Prostate gland (tissue), 2 donors: ENCODE results near the gene SMYD3. TPM values are rescaled to one million over a fixed set of nuclear protein-coding genes. Genes with fewer than 3 reads are reported as not detected.

Source experiments
- DNase-seq: peaks from one replicate; pipeline ENCODE4 v3.0.0-alpha.2; 2019; ENCODE audit warnings: low spot score
- H3K27ac ChIP-seq, 2 donors: fragments of 200-600 bp; sonication (generic); 2 replicates each; pipeline ENCODE4 v1.5.1; 2017 to 2019
- H3K27me3 ChIP-seq: fragments of 200-600 bp; sonication (generic); replicated peaks from 2 replicates; pipeline ENCODE4 v1.5.1; 2019; ENCODE audit not compliant: insufficient read depth
- H3K36me3 ChIP-seq, 2 donors: fragments of 200-600 bp; sonication (generic); 1 replicate in 1 of 2; 2 replicates in 1 of 2; pipeline versions ENCODE4 v1.5.1 to v1.8.1; 2017 to 2019
- H3K4me1 ChIP-seq: fragments of 200-600 bp; sonication (generic); replicated peaks from 2 replicates; pipeline ENCODE4 v1.5.1; 2019
- H3K4me3 ChIP-seq, 2 donors: fragments of 200-600 bp; sonication (generic); 2 replicates each; pipeline ENCODE4 v1.5.1; 2017 to 2019
- H3K9me3 ChIP-seq: fragments of 200-600 bp; sonication (generic); 2 replicates; pipeline ENCODE4 v1.5.1; 2017
- CTCF ChIP-seq, 4 experiments: fragments of 200-600 bp in 2 of 4; fragments of 450-650 bp in 2 of 4; sonication (generic) in 2 of 4; IDR thresholded peaks; 1 replicate in 3 of 4; 2 replicates in 1 of 4; pipeline ENCODE4 v1.5.1; 2016 to 2019; ENCODE audit warnings: antibody characterized with exemption in 4 of 4, mild to moderate bottlenecking in 2 of 4, moderate library complexity in 2 of 4
- POLR2A ChIP-seq: fragments of 450-650 bp; IDR thresholded peaks from one replicate; pipeline ENCODE4 v1.6.1; 2016; ENCODE audit warnings: antibody characterized with exemption, mild to moderate bottlenecking
- POLR2AphosphoS5 ChIP-seq: sonication (generic); formaldehyde crosslinking; IDR thresholded peaks from one replicate; pipeline ENCODE4 v1.6.1; 2017; ENCODE audit warnings: antibody characterized with exemption
- WGBS: methylation state at CpG from one replicate; pipeline ENCODE4 v1.1.5; 2018; 5-methylcytosine and 5-hydroxymethylcytosine counted together
- intact Hi-C: fragments of 100-400 bp; cut with DNase I; formaldehyde crosslinking; loops from one replicate; pipeline ENCODE4 v1.14.2; 2022
- total RNA-seq, 2 donors: library from RNA; depleted of rRNA; stranded (reverse); fragments of >200 nt; gene quantifications; one replicate each; pipeline ENCODE4 v1.1.0, GENCODE V29; 2016

The SMYD3 gene
- total RNA-seq, 2 donors from 2014 or later = 19.8 to 23.9 TPM

- 70% methylated on average over 1 of the region's 1 CpG for WGBS
- no peaks in the 10 kb centered on the region for H3K27me3 ChIP-seq
- TF ChIP-seq POLR2A (no peak), POLR2AphosphoS5 (no peak), CTCF (IDR thresholded peaks at IDR 0.05) (no peak)
- H3K9me3 ChIP-seq = no peaks in the 10 kb centered on the region
- no peaks in the 10 kb centered on the region for H3K36me3 ChIP-seq
- no peak overlapping the region for H3K4me3 ChIP-seq
- no peak for DNase-seq
- intact Hi-C loops = no loop called here
- no peak overlapping the region for H3K27ac ChIP-seq
- H3K4me1 ChIP-seq = no peaks in the 10 kb centered on the region
Measured at GRCh38 chr1:246534114-246534513, 27.0 kb upstream of the SMYD3 start.

GRCh38 chr1:246533371-246533905 is 26.4 kb upstream of the SMYD3 start:
- no peak for DNase-seq
- intact Hi-C loops = no loop called here
- Histone ChIP-seq H3K27ac (no peak overlapping the region), H3K4me1 (no peaks in the 10 kb centered on the region), H3K4me3 (no peak overlapping the region), H3K9me3 (no peaks in the 10 kb centered on the region), H3K27me3 (no peaks in the 10 kb centered on the region), H3K36me3 (no peaks in the 10 kb centered on the region)
- no peak for TF ChIP-seq CTCF (IDR thresholded peaks at IDR 0.05)
- TF ChIP-seq POLR2A = no peak
- 83% methylated on average over 2 of the region's 2 CpGs for WGBS

- TF ChIP-seq POLR2AphosphoS5 (no peak), POLR2A (no peak), CTCF (IDR thresholded peaks at IDR 0.05) (no peak)
- no peak for DNase-seq
- Histone ChIP-seq H3K9me3 (no peaks in the 10 kb centered on the region), H3K4me1 (no peaks in the 10 kb centered on the region), H3K36me3 (no peaks in the 10 kb centered on the region), H3K27ac (no peak overlapping the region), H3K27me3 (no peaks in the 10 kb centered on the region), H3K4me3 (no peak overlapping the region)
- 57% methylated on average over 1 of the region's 1 CpG for WGBS
- intact Hi-C loops = no loop called here
Measured at GRCh38 chr1:246532519-246532918, 25.4 kb upstream of the SMYD3 start.

DNA sequence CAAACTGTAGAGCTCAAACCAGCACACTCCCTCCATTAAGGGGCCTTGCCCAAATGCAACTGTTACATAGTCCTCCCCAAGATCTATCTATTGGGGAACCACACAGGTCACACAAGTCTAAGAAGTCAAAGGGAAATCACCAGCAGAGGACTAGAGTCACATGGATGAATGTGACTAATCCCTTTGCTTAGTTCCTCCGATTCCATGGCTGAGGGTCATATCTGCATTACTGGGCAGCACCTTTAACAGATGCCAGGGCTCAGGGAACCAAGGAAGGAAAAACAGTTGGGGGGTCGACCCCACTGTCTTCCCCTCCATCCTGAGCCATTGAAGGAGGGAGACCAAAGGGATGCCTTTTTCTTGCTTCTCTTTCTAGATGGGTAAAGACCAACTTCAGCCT is 23.4 kb upstream of the SMYD3 start:
- H3K27ac ChIP-seq = no peak overlapping the region
- no peaks in the 10 kb centered on the region for H3K36me3 ChIP-seq
- H3K27me3 ChIP-seq = no peaks in the 10 kb centered on the region
- 49% methylated on average over 2 of the region's 2 CpGs for WGBS
- H3K4me3 ChIP-seq = no peak overlapping the region
- no peak for TF ChIP-seq POLR2AphosphoS5
- H3K4me1 ChIP-seq = no peaks in the 10 kb centered on the region
- intact Hi-C loops = no loop called here
- H3K9me3 ChIP-seq = no peaks in the 10 kb centered on the region
- no peak for DNase-seq

DNA sequence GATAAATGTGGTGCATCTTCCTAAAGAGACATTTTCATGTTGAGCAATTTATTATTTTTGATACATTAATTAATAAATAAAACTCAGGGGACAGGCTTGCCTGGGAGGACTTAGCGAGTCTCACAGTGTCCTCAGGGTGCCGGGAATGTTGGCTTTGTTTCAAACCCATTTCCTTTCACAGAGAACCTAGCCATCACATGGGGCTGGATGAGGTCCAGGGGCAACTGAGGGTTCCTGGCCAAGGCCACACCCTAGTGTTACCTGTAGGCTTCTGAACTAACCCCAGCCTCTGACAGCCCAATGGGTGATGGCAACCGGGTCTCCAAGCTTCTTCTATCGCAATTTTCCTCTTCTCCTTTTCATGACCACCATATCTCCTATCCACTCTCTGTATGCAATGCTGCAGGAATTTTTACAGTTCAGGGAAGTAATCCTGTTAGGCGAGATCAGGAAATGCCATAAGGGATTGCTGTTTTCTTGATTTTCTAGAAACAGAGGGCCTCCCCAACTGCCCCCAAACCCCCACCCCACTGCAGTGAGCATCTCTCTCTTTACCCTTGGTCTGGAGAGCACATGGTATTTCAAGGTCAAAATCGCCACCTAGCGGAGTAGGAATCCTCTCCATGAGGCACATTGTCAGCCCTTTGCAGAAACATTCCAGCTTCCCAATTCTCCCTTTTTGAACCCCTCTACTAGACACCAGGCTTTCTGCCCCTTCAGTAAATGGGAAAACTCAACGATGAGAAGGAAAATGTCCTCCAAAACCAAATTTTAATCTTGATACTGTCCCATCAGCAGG is 22.1 kb upstream of the SMYD3 start:
- H3K36me3 ChIP-seq = no peaks in the 10 kb centered on the region
- intact Hi-C loops = no loop called here
- no peaks in the 10 kb centered on the region for H3K4me1 ChIP-seq
- H3K4me3 ChIP-seq = no peak overlapping the region
- H3K9me3 ChIP-seq = no peaks in the 10 kb centered on the region
- WGBS = 68% methylated on average over 8 of the region's 8 CpGs
- no peak for DNase-seq
- no peaks in the 10 kb centered on the region for H3K27me3 ChIP-seq
- H3K27ac ChIP-seq = no peak overlapping the region
- TF ChIP-seq POLR2A (no peak), CTCF (IDR thresholded peaks at IDR 0.05) (no peak)
